Kidney epithelial cell (primary cell): ENCODE measurements around the gene OBP2A. TPM values are rescaled to one million over a fixed set of nuclear protein-coding genes. Genes with fewer than 3 reads are reported as not detected.
"Not testable (repeated sequence)": the region's sequence is repeated elsewhere in the genome, so short reads cannot be mapped to it uniquely, and the experiment has no call there.

Source experiments
- DNase-seq: peaks from one replicate; pipeline ENCODE4 v3.0.0-alpha.2; 2010; ENCODE audit warnings: low read depth
- H3K27me3 ChIP-seq: 2 replicates; pipeline ENCODE4 v1.6.0; 2011; ENCODE audit warnings: low read length; ENCODE audit not compliant: control insufficient read depth, insufficient read depth
- H3K36me3 ChIP-seq: 2 replicates; pipeline ENCODE4 v1.5.1; 2011; ENCODE audit warnings: low read length; ENCODE audit not compliant: control insufficient read depth, insufficient read depth
- H3K4me3 ChIP-seq: 2 replicates; pipeline ENCODE4 v1.5.1; 2011; ENCODE audit warnings: low read depth, mild to moderate bottlenecking, control low read depth, low read length
- total RNA-seq: library from RNA; depleted of rRNA; stranded (reverse); fragments of >200 nt; gene quantifications from 2 replicates; pipeline ENCODE4 v1.2.3, GENCODE V29; 2015
- TF ChIP-seq, protein P1 (sequence below): IDR thresholded peaks from 2 replicates; pipeline ENCODE4 v1.5.1; 2011; ENCODE audit warnings: mild to moderate bottlenecking, moderate library complexity, low read length, control low read depth, inconsistent platforms; ENCODE audit not compliant: insufficient read depth, poor library complexity, severe bottlenecking

OBP2A gene
- total RNA-seq, 1 donor from 2014 or later = not detected

DNA sequence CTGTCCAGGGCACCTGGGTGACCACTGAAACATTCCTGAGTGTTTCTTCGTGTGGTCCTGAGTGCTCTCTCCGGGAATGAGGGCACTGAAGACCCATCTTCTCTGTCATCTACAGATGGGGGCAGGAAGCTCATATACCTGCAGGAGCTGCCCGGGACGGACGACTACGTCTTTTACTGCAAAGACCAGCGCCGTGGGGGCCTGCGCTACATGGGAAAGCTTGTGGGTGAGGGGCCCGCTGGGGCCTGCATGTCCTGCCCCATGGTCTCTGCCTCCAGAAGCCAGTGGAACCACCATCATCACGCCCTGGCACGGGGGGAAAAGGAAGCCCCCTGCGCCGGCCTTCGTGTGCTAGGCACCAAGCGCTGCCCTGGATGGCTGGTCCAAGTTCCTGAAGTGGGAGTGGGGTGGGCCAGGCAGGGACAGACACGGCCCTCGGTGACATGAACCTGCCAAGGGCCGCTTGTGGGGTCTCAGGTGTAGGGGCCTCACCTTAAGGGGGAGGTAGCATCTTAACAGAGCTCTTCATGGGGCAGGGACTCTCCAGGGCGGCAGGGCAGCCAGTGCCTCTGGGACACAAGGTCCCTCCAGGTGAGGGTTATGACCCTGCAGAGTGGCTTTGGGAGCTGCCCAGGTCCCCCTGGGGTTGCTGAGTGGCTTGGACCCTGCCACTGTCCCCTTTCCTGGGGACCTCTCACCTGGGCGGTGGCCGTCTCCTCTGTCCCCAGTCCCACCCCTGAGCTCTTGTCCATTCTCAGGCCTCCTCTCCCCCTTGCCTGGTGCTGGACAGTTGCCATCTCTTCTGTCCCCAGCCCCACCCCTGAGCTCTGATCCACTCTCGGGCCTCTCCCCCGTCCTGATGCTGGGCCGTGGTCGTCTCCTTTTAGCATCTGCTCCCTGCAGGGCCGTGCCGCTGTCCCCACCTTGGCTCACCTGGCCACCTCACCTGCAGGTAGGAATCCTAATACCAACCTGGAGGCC, 2.1 kb downstream of the OBP2A start:
- Histone ChIP-seq H3K4me3 (no peak overlapping the region), H3K36me3 (no peaks in the 10 kb centered on the region), H3K27me3 (no peaks in the 10 kb centered on the region)
- TF ChIP-seq, protein P1, sequence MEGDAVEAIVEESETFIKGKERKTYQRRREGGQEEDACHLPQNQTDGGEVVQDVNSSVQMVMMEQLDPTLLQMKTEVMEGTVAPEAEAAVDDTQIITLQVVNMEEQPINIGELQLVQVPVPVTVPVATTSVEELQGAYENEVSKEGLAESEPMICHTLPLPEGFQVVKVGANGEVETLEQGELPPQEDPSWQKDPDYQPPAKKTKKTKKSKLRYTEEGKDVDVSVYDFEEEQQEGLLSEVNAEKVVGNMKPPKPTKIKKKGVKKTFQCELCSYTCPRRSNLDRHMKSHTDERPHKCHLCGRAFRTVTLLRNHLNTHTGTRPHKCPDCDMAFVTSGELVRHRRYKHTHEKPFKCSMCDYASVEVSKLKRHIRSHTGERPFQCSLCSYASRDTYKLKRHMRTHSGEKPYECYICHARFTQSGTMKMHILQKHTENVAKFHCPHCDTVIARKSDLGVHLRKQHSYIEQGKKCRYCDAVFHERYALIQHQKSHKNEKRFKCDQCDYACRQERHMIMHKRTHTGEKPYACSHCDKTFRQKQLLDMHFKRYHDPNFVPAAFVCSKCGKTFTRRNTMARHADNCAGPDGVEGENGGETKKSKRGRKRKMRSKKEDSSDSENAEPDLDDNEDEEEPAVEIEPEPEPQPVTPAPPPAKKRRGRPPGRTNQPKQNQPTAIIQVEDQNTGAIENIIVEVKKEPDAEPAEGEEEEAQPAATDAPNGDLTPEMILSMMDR = no peak
- no peak for DNase-seq

DNA sequence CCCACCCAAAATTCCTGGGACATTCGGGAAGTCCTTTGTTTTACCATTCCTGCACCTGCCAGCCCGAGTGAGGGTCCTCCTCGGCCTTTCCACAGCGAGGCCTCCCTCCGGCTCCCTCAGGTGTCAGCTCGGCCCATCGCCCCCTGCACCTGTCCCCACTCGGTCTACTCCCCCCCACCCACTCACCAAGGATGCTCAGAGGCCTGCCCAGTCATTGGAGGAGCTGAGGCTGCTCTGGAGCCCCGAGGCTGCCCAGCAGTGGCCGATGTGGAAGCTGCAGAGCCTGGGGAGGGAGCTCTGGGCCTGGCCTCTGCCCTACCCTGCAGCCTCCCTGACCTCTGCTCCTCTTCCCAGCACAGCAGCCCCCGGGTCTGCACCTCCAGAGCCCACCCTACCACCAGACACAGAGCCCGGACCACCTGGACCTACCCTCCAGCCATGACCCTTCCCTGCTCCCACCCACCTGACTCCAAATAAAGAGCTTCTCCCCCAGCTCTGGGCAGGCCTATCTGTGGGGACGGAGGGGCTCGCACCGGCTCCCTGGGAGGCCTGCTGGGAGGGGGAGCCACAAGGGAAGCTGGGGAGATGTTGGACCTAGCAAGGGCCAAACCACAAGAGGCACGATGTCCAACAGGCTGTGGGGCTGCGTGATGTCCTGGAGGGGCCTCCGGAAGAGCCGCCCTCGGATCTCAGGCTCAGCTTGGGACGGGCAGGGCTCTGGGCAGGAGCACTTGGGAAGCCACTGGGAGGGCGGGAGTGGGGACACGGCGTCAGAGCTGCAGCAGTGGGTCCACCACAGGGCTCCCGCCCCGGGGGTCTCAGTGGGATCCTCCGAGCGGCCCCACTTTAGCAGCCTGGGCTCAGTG, 3.8 kb downstream of the OBP2A start:
- not testable (repeated sequence) for H3K4me3 ChIP-seq, H3K36me3 ChIP-seq, H3K27me3 ChIP-seq, DNase-seq

DNA sequence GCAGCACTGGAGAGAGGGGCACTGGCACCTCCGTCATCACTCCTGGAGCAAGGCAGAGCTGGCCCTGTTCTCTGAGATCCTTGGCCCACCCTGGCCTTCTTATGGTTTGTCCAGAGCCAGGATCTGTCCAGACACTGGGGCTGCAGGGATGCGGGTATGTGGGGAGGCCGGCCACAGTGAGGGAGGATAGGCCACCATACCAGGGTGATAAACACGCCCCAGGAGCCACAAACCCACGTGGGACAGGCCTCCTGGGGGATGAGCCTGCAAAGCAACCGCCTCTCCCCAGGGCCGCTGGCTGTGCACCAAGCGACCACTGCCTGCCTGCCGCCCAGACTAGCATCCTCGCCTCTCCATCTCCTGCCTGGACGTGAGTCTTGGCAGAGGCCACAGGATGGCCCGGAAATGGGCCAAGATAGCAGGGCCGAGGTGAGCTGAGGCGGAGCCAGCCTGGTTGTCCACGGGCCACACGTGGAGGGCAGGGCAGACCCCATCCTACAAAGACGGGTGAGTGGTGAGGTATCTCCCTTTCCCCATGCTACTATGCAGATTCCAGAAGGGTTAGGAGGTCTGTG, 4.5 kb downstream of the OBP2A start:
- no peak overlapping the region for H3K4me3 ChIP-seq
- no peaks in the 10 kb centered on the region for H3K27me3 ChIP-seq
- TF ChIP-seq, protein P1 = no peak
- no peak for DNase-seq
- no peaks in the 10 kb centered on the region for H3K36me3 ChIP-seq

DNA sequence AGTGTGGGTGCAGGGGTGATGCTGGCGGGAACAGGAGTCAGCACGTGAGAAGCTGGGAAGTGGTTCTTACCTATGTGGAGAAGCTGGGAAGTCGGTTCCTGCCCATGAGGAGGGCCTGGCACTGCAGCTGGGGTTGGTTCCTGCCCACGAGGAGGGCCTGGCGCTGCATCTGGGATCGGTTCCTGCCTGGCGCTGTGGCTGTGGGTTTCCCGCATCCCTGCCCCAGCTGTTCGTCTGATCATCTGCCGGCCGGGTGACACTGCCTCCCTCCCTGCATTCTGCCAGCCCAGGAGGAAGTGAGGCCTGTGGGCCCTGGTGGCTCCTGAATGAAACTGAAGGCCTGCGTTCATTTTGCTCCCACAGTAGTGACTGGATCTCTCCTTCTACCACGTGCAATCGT, 5.1 kb downstream of the OBP2A start:
- Histone ChIP-seq H3K4me3 (no peak overlapping the region), H3K27me3 (no peaks in the 10 kb centered on the region), H3K36me3 (no peaks in the 10 kb centered on the region)
- TF ChIP-seq, protein P1 = no peak
- DNase-seq = no peak

DNA sequence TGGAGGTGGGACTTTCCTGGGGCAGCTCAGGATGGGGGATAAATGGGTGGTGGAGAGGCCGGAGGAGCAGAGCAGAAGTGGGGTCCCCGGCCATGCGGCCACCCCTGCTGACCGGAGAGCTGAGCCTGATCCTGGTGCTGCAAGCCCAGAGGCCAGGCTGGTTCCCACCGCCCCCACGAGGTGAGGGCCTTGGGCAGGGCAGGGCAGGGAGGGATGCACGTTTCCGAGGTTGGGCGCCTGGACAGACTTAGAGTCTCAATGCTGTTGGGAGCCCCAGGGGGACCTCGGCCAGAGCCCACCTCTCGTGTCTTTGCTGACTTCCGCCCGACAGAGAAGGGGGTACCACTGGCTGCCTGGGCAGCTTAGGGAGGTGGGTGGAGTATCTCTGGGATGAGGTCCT, 5.5 kb downstream of the OBP2A start:
- no peaks in the 10 kb centered on the region for H3K27me3 ChIP-seq
- no peaks in the 10 kb centered on the region for H3K36me3 ChIP-seq
- no peak for DNase-seq
- H3K4me3 ChIP-seq = no peak overlapping the region
- TF ChIP-seq, protein P1 = no peak
